NT2/D1 (cell line): ENCODE data around the gene BCAS4.

ENCODE experiments used
- DNase-seq: peaks from one replicate; pipeline ENCODE4 v3.0.0-alpha.2; 2011; ENCODE audit warnings: low read depth, low spot score
- H3K27me3 ChIP-seq: 2 replicates; pipeline ENCODE4 v1.6.0; 2011; ENCODE audit warnings: mild to moderate bottlenecking; ENCODE audit not compliant: insufficient read length, insufficient read depth
- H3K36me3 ChIP-seq: 2 replicates; pipeline ENCODE4 v1.6.1; 2011; ENCODE audit warnings: mild to moderate bottlenecking, low read length, mixed read lengths; ENCODE audit not compliant: insufficient read depth, insufficient read length
- H3K4me1 ChIP-seq: 2 replicates; pipeline ENCODE4 v1.5.1; 2011; ENCODE audit not compliant: insufficient read depth, insufficient read length
- H3K4me3 ChIP-seq: 2 replicates; pipeline ENCODE4 v1.5.1; 2011; ENCODE audit warnings: low read depth; ENCODE audit not compliant: insufficient read length
- H3K9ac ChIP-seq: 2 replicates; pipeline ENCODE4 v1.6.0; 2011; ENCODE audit warnings: low read depth; ENCODE audit not compliant: insufficient read length
- H3K9me3 ChIP-seq: 2 replicates; pipeline ENCODE4 v1.5.1; 2011; ENCODE audit warnings: mild to moderate bottlenecking, low read length; ENCODE audit not compliant: insufficient read depth
- SUZ12 ChIP-seq: IDR thresholded peaks from 2 replicates; pipeline ENCODE4 v1.6.1; 2011; ENCODE audit not compliant: insufficient read length, insufficient read depth; ENCODE audit errors: extremely low read depth
- YY1 ChIP-seq: IDR thresholded peaks from 2 replicates; pipeline ENCODE4 v1.6.1; 2011; ENCODE audit not compliant: insufficient read length, insufficient read depth
- ZNF274 ChIP-seq: IDR thresholded peaks from 2 replicates; pipeline ENCODE4 v1.6.1; 2011; ENCODE audit warnings: mild to moderate bottlenecking, low read depth, low read length

Gene BCAS4

DNA sequence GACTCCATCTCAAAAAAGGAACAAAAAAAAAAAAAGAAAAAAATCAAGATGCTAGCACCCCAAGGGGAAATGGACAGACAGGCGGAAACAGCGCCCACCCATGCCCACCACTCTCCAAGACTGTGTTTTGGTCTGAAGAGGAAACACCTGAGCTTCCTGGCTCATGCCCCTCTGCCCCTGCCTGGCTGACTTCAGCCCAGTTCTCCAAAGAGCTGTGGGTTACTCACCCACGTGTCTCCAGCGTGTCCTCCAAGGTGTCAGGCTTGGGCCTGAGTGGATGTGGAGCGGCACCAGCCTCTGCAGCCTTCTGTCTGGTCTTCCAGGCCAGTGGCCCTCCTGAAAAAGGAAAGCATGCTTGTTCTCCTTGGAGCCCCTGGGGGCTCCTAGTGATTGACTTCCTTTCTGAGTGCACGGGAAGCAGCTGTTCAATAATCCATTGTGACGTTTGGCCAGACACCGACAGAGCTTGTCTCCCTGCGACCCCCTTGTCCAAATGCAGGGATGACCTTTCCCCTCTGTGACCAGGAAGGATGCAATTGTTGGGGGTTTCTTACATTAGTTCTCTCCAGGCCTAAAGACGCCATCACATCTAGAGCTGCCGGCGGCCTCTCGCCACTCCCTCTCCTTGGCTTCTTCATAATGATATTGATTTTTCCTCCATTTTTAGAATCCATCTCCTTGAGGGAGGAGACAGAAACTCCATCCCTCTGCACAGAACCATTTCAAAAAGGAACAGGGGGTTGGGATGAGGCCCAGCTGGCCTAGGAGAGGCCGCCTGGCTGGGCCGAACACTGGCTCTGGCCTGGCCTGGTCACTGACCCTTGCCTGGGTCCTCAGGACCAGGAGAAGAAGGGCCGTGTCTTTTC, 77.9 kb downstream of the BCAS4 start:
- peaks cover 27% of the 10 kb centered on the region for H3K36me3 ChIP-seq
- DNase-seq: no peak
- H3K4me3 ChIP-seq: no peak overlapping the region
- peak overlapping the region; percentile 8 for H3K9ac ChIP-seq
- TF ChIP-seq YY1: no peak
- no peak for TF ChIP-seq ZNF274
- no peak for TF ChIP-seq SUZ12
- H3K9me3 ChIP-seq: no peaks in the 10 kb centered on the region
- peaks cover 31% of the 10 kb centered on the region for H3K4me1 ChIP-seq
- H3K27me3 ChIP-seq: no peaks in the 10 kb centered on the region

DNA sequence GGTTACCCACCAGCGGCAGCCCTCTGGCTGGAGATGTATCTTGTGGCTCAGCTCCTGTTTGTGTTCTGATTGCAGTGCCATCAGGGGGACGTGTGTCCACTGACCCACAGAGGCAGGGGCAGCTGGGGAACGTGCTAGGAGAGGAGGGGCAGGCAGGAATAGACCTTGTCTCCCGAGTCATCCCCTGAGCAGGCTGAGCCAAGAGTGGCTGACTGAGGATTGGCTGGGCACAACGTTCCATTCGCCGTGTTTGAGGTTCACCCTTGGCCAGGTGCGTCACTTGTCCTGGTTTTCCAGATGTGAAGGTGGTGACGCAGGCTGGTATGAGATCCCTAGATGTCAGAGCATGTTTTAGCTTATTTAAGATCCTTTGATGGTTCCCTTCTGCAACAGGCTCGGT, 78.7 kb downstream of the BCAS4 start:
- H3K9ac ChIP-seq: no peak overlapping the region
- no peak overlapping the region for H3K4me3 ChIP-seq
- DNase-seq: no peak
- H3K9me3 ChIP-seq: no peaks in the 10 kb centered on the region
- peaks cover 31% of the 10 kb centered on the region for H3K4me1 ChIP-seq
- peaks cover 30% of the 10 kb centered on the region for H3K36me3 ChIP-seq
- TF ChIP-seq SUZ12 (no peak), YY1 (no peak), ZNF274 (no peak)
- no peaks in the 10 kb centered on the region for H3K27me3 ChIP-seq

GRCh38 chr20:50874111-50874757, 79.4 kb downstream of the BCAS4 start:
- peaks cover 35% of the 10 kb centered on the region for H3K36me3 ChIP-seq
- H3K9ac ChIP-seq: no peak overlapping the region
- no peak overlapping the region for H3K4me3 ChIP-seq
- no peaks in the 10 kb centered on the region for H3K27me3 ChIP-seq
- H3K4me1 ChIP-seq: peaks cover 31% of the 10 kb centered on the region
- H3K9me3 ChIP-seq: no peaks in the 10 kb centered on the region
- no peak for DNase-seq
- TF ChIP-seq ZNF274: no peak
- TF ChIP-seq YY1: no peak
- no peak for TF ChIP-seq SUZ12

DNA sequence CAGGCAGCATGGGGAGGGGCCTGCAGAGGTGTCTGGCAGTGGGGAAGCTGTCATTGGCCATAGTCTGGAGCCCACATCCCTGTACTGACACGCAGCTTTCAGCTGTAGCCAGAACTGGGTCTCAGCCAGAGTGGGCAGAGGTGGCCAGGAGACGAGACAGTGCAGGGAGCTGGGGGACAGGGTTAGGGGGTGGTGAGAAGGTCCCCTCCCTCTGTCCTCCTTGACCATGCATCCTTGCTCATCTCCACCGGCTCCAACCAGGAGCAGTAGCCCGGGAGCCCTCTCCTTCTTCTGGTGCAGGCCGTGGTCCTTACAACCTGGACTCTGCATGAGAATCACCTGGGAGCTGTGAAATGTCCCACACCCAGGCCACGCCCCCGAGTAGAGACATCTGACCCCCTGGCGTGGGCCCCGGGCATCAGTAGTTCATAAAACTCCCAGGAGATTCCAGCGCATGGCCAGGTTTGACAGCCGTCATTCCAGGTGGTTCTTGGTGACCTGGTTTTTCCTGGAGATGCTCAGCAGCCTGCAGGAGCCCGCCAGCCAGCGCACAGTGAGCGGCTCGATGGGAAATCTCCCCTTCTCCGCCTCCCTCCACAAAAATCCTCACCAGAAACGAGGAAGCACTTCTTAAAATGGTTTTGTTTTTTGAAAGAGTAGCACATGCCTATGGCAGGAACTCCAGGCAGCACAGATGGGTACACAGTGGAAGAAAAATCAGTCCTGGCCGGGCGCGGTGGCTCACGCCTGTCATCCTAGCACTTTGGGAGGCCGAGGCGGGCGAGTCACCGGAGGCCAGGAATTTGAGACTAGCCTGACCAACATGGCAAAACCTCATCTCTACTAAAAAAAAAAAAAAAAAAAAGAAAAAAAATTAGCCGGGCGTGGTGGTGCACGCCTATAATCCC, 80.2 kb downstream of the BCAS4 start:
- DNase-seq: no peak
- no peak overlapping the region for H3K4me3 ChIP-seq
- H3K4me1 ChIP-seq: peaks cover 29% of the 10 kb centered on the region
- no peak overlapping the region for H3K9ac ChIP-seq
- H3K9me3 ChIP-seq: no peaks in the 10 kb centered on the region
- H3K36me3 ChIP-seq: peaks cover 42% of the 10 kb centered on the region
- H3K27me3 ChIP-seq: no peaks in the 10 kb centered on the region
- TF ChIP-seq YY1: no peak
- no peak for TF ChIP-seq ZNF274
- TF ChIP-seq SUZ12: no peak

DNA sequence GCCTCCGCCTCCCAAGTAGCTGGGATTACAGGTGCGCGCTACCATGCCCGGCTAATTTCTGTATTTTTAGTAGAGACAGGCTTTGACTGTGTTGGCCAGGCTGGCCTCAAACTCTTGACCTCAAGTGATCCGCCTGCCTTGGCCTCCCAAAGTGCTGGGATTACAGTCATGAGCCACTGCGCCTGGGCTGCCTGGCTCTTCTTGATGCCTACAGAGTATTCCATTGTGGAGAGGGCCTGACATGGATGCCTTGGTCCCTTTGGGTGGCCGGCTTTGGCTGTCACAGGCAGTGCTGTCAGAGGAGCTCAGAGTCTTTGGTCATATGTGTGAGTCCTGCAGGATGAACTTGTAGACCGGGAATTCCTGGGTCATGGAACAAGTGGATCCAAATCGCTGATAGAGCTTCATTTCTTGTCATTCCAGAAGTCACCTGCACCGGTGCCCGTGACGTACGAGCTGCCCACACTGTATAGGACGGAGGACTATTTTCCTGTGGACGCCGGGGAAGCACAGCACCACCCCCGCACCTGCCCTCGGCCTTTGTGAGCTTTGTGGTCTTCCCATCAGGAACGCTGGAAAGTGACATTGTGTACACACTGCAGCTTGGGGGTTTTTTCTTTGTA, 81.3 kb downstream of the BCAS4 start:
- no peak for TF ChIP-seq YY1
- TF ChIP-seq SUZ12: no peak
- no peak for TF ChIP-seq ZNF274
- H3K36me3 ChIP-seq: peaks cover 48% of the 10 kb centered on the region
- no peak overlapping the region for H3K9ac ChIP-seq
- H3K4me1 ChIP-seq: peaks cover 25% of the 10 kb centered on the region
- H3K4me3 ChIP-seq: no peak overlapping the region
- H3K27me3 ChIP-seq: no peaks in the 10 kb centered on the region
- DNase-seq: no peak
- H3K9me3 ChIP-seq: no peaks in the 10 kb centered on the region

- H3K4me1 ChIP-seq: peaks cover 22% of the 10 kb centered on the region
- no peak for TF ChIP-seq SUZ12
- TF ChIP-seq ZNF274: no peak
- TF ChIP-seq YY1: no peak
- peaks cover 48% of the 10 kb centered on the region for H3K36me3 ChIP-seq
- H3K9me3 ChIP-seq: no peaks in the 10 kb centered on the region
- H3K27me3 ChIP-seq: no peaks in the 10 kb centered on the region
- H3K9ac ChIP-seq: no peak overlapping the region
- no peak for DNase-seq
- H3K4me3 ChIP-seq: no peak overlapping the region
Measured at GRCh38 chr20:50876816-50877215, 82.0 kb downstream of the BCAS4 start.
